Karpas-422 (cell line): ENCODE results near the gene NMUR1. TPM values are rescaled to one million over a fixed set of nuclear protein-coding genes. Genes with fewer than 3 reads are reported as not detected.

Source experiments
- DNase-seq: peaks from one replicate; pipeline ENCODE4 v3.0.0-alpha.2; 2015
- H2AFZ ChIP-seq: fragments of 200-600 bp; sonication (generic); 2 replicates; pipeline ENCODE4 v1.6.1; 2014; ENCODE audit warnings: antibody characterized with exemption, low read length, mixed read lengths
- H3K27ac ChIP-seq: fragments of 200-600 bp; sonication (generic); 2 replicates; pipeline ENCODE4 v1.5.1; 2014; ENCODE audit warnings: mild to moderate bottlenecking, low read length, moderate library complexity
- H3K27me3 ChIP-seq: fragments of 200-600 bp; sonication (generic); 2 replicates; pipeline ENCODE4 v1.6.1; 2014; ENCODE audit warnings: low read length, mixed read lengths
- H3K36me3 ChIP-seq: fragments of 200-600 bp; sonication (generic); 2 replicates; pipeline ENCODE4 v1.6.1; 2014; ENCODE audit warnings: low read length, mixed read lengths; ENCODE audit not compliant: insufficient read depth
- H3K4me1 ChIP-seq: fragments of 200-600 bp; sonication (generic); 2 replicates; pipeline ENCODE4 v1.6.1; 2014; ENCODE audit warnings: mild to moderate bottlenecking, low read length, mixed read lengths
- H3K4me2 ChIP-seq: fragments of 200-600 bp; sonication (generic); 2 replicates; pipeline ENCODE4 v1.6.1; 2014; ENCODE audit warnings: low read length, low read depth, mild to moderate bottlenecking; ENCODE audit not compliant: poor library complexity, severe bottlenecking
- H3K4me3 ChIP-seq: fragments of 200-600 bp; sonication (generic); 2 replicates; pipeline ENCODE4 v1.5.1; 2014; ENCODE audit warnings: mild to moderate bottlenecking, antibody characterized with exemption, low read length, mixed read lengths
- H3K79me2 ChIP-seq: fragments of 200-600 bp; sonication (generic); 2 replicates; pipeline ENCODE4 v1.6.1; 2014; ENCODE audit warnings: mild to moderate bottlenecking, low read length, mixed read lengths
- H3K9ac ChIP-seq: fragments of 200-600 bp; sonication (generic); 2 replicates; pipeline ENCODE4 v1.6.0; 2014; ENCODE audit warnings: low read length
- H3K9me2 ChIP-seq: fragments of 200-600 bp; sonication (generic), shearing (Covaris generic); replicated peaks from 2 replicates; pipeline ENCODE4 v1.6.0; 2014; ENCODE audit warnings: mild to moderate bottlenecking, low read length, moderate library complexity; ENCODE audit not compliant: insufficient read depth
- H3K9me3 ChIP-seq: fragments of 300-700, 200-600 bp; sonication (generic); 2 replicates; pipeline ENCODE4 v1.6.1; 2014; ENCODE audit warnings: low read length, mixed read lengths
- H4K20me1 ChIP-seq: fragments of 200-600 bp; sonication (generic); 2 replicates; pipeline ENCODE4 v1.6.1; 2014; ENCODE audit warnings: mild to moderate bottlenecking, antibody characterized with exemption, low read length, low read depth; ENCODE audit not compliant: insufficient read depth
- small RNA-seq: library from RNA; depleted of rRNA; stranded (forward); fragments of <200 nt; gene quantifications from one replicate; pipeline ENCODE3, GENCODE V24; 2014
- total RNA-seq: library from RNA; depleted of rRNA; stranded (reverse); fragments of >200 nt; shearing (Covaris generic); gene quantifications from 2 replicates; pipeline ENCODE4 v1.2.3, GENCODE V29; 2014; ENCODE audit warnings: low replicate concordance; rRNA removed

NMUR1 gene
- total RNA-seq, 1 experiment from 2014 or later = not detected

DNA sequence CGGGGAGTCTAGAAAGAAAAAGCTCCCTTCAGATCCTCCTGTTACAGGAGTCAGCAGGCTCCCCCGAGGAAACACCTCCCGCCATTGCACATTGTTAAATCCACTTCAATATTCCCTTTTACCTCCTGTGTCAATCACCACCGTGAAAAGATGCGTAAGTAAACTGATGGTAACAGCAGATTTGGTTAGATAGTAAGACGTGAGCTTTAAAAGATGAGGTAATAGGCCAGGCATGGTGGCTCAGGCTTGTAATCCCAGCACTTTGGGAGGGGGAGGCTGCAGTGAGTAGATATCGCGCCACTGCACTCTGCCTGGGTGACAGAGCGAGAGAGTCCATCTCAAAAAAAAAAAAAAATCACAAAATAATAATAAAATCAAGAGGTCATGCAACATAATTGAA, 50.8 kb downstream of the NMUR1 start:
- Histone ChIP-seq H4K20me1 (no peaks in the 10 kb centered on the region), H3K4me1 (no peaks in the 10 kb centered on the region), H3K9ac (no peak overlapping the region), H3K9me2 (no peaks in the 10 kb centered on the region), H3K4me2 (no peak overlapping the region), H3K36me3 (no peaks in the 10 kb centered on the region), H3K79me2 (no peaks in the 10 kb centered on the region), H2AFZ (no peak overlapping the region), H3K4me3 (no peak overlapping the region), H3K9me3 (no peaks in the 10 kb centered on the region), H3K27ac (no peak overlapping the region), H3K27me3 (no peaks in the 10 kb centered on the region)
- DNase-seq = no peak

DNA sequence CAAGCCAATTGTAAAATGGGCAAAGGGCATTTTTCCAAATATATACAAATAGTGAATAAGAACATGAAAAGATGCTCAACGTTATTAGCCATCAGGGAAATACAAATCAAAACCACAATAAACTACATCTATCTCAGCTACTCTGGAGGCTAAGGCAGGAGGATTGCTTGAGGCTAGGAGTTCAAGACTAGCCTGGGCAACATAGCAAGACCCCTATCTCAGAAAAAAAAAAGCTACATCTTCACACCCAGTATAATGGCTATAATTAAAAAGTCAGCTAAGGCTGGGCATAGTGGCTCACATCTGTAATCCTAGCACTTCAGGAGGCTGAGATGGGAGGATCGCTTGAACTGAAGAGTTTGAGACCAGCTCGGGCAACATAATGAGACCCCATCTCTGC, 53.3 kb downstream of the NMUR1 start:
- H3K9me3 ChIP-seq = no peaks in the 10 kb centered on the region
- no peaks in the 10 kb centered on the region for H3K79me2 ChIP-seq
- H3K9me2 ChIP-seq = no peaks in the 10 kb centered on the region
- H4K20me1 ChIP-seq = no peaks in the 10 kb centered on the region
- no peak overlapping the region for H3K4me3 ChIP-seq
- no peak overlapping the region for H3K4me2 ChIP-seq
- H3K4me1 ChIP-seq = no peaks in the 10 kb centered on the region
- H2AFZ ChIP-seq = no peak overlapping the region
- no peak overlapping the region for H3K27ac ChIP-seq
- H3K9ac ChIP-seq = no peak overlapping the region
- DNase-seq = no peak
- H3K27me3 ChIP-seq = no peaks in the 10 kb centered on the region
- H3K36me3 ChIP-seq = no peaks in the 10 kb centered on the region

DNA sequence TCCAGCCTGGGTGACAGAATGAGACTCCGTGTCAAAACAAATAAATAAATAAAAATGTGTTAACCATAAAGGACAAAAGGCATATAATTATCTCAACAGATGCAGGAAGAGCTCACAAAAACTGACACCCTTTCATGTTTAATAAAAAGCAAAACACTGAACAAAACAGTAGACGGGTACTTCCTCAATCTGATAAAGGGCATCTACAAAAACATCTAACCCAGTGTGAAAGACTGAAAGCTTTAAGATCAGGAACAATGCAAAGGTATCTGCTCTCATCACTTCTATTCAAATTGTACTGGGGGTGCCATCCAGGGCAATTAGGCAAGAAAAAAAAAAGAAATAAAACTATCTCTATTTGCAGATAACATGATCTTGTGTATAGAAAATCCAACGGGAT, 54.3 kb downstream of the NMUR1 start:
- H3K9me3 ChIP-seq = no peaks in the 10 kb centered on the region
- no peak overlapping the region for H3K4me3 ChIP-seq
- H3K4me1 ChIP-seq = no peaks in the 10 kb centered on the region
- no peak overlapping the region for H3K4me2 ChIP-seq
- H3K79me2 ChIP-seq = no peaks in the 10 kb centered on the region
- H3K36me3 ChIP-seq = no peaks in the 10 kb centered on the region
- H2AFZ ChIP-seq = no peak overlapping the region
- no peaks in the 10 kb centered on the region for H3K9me2 ChIP-seq
- H4K20me1 ChIP-seq = no peaks in the 10 kb centered on the region
- H3K27ac ChIP-seq = no peak overlapping the region
- no peak overlapping the region for H3K9ac ChIP-seq
- no peak for DNase-seq
- H3K27me3 ChIP-seq = no peaks in the 10 kb centered on the region

Small RNA genes within 50 kb of the gene (small RNA-seq; reads per million reads assigned to genes)
- gene RNU2-22P = 0.20 reads per million

Other genes starting within 250 kb of the NMUR1 start
- 2.8 and 4.7 TPM in 2 replicates for gene B3GNT7, start 134.7 kb downstream of the NMUR1 start, total RNA-seq
- 200 and 291 TPM in 2 replicates for gene NCL, start 66.0 kb downstream of the NMUR1 start, total RNA-seq
- gene TEX44, start 62.4 kb upstream of the NMUR1 start, total RNA-seq = not detected in 2 replicates
- gene PTMA, start 178.1 kb upstream of the NMUR1 start, total RNA-seq = 1,532 and 1,657 TPM in 2 replicates